HepG2 (cell line): ENCODE data around the gene BPIFA1. TPM values are rescaled to one million over a fixed set of nuclear protein-coding genes. Genes with fewer than 3 reads are reported as not detected.

ENCODE experiments used
- ATAC-seq: fragments of 200-7000 bp; cut with Tn5 transposase; 3 replicates; pipeline ENCODE4 v1.9.1; 2020; ENCODE audit warnings: mild to moderate bottlenecking, moderate library complexity
- BruUV-seq: library from RNA; stranded (reverse); fragments of 400-500 nt; replicated peaks from 2 replicates; lab custom pipeline; 2021; lab: Mats Ljungman, UMichigan
- CTCF ChIA-PET: fragments of 300-600 bp; formaldehyde crosslinking; extraction: SDS; loops from one replicate; lab custom pipeline; 2021; ENCODE audit warnings: low total read pairs, inconsistent platforms, low intra/inter-chr PET ratio; lab: Yijun Ruan, JAX
- POLR2A ChIA-PET: fragments of 350-600 bp; sonication (Branson Sonifier 250); formaldehyde crosslinking; loops from one replicate; lab custom pipeline; 2020; ENCODE audit warnings: antibody characterized with exemption, inconsistent platforms; lab: Yijun Ruan, JAX
- DNase-seq: peaks from one replicate; pipeline ENCODE4 v3.0.0-alpha.2; 2015; ENCODE audit warnings: low spot score
- FAIRE-seq: peaks from 3 replicates; lab custom pipeline; 2011; peaks lifted over from hg19 to GRCh38; lab: Jason Lieb, UNC
- H2AFZ ChIP-seq: one replicate; pipeline ENCODE4 v1.6.1; 2011; ENCODE audit warnings: low read length, inconsistent platforms
- H3K27ac ChIP-seq: fragments of 300-600 bp; 3 replicates; pipeline ENCODE4 v1.8.0; 2011; ENCODE audit warnings: mixed run types, mild to moderate bottlenecking, mixed read lengths, low read length, inconsistent platforms; ENCODE audit not compliant: insufficient read depth; ENCODE audit errors: extremely low read length
- H3K27me3 ChIP-seq, 2 experiments: fragments of 200-600 bp in 1 of 2; 2 replicates in 1 of 2; 3 replicates in 1 of 2; pipeline versions ENCODE4 v1.6.0 to v1.8.0; 2011; ENCODE audit warnings: low read length in 2 of 2, mild to moderate bottlenecking in 2 of 2, moderate library complexity in 2 of 2, inconsistent platforms in 1 of 2; ENCODE audit not compliant: insufficient read depth in 2 of 2, control insufficient read depth in 1 of 2
- H3K36me3 ChIP-seq, 2 experiments: fragments of 200-600 bp in 1 of 2; replicated peaks in 1 of 2; 2 replicates in 1 of 2; 3 replicates in 1 of 2; pipeline versions ENCODE4 v1.5.1 to v1.8.0; 2011; ENCODE audit warnings: low read length in 2 of 2, inconsistent platforms in 1 of 2; ENCODE audit not compliant: insufficient read depth in 2 of 2, control insufficient read depth in 1 of 2
- H3K4me1 ChIP-seq: 2 replicates; pipeline ENCODE4 v1.5.1; 2012; ENCODE audit warnings: low read length, inconsistent platforms; ENCODE audit not compliant: insufficient read depth
- H3K4me2 ChIP-seq: 2 replicates; pipeline ENCODE4 v1.6.0; 2011; ENCODE audit warnings: low read depth, low read length, inconsistent platforms
- H3K4me3 ChIP-seq, 3 experiments: fragments of 200-600 bp in 1 of 3; sonication (generic), shearing (Covaris generic) in 1 of 3; replicated peaks in 1 of 3; 2 replicates each; pipeline ENCODE4 v1.5.1; 2011 to 2016; ENCODE audit warnings: low read length in 3 of 3, inconsistent platforms in 2 of 3, low read depth in 2 of 3, mild to moderate bottlenecking in 2 of 3, control low read depth in 1 of 3, mixed read lengths in 1 of 3; ENCODE audit not compliant: insufficient read depth in 1 of 3
- H3K79me2 ChIP-seq: one replicate; pipeline ENCODE4 v1.6.1; 2011; ENCODE audit warnings: low read length, inconsistent platforms; ENCODE audit not compliant: insufficient read depth
- H3K9ac ChIP-seq: 2 replicates; pipeline ENCODE4 v1.6.0; 2011; ENCODE audit warnings: mild to moderate bottlenecking, low read depth, low read length, inconsistent platforms; ENCODE audit not compliant: insufficient read depth
- H3K9me3 ChIP-seq: 2 replicates; pipeline ENCODE4 v1.5.1; 2012; ENCODE audit warnings: mild to moderate bottlenecking, low read length
- H4K20me1 ChIP-seq: 2 replicates; pipeline ENCODE4 v1.6.0; 2011; ENCODE audit warnings: inconsistent platforms, mild to moderate bottlenecking, low read length, moderate library complexity; ENCODE audit not compliant: insufficient read depth
- ATF5 ChIP-seq: sonication (generic); formaldehyde crosslinking; IDR thresholded peaks from 2 replicates; pipeline ENCODE4 v1.4.0; 2020; ENCODE audit warnings: mild to moderate bottlenecking, low read depth, missing genetic modification reagents
- CENPT ChIP-seq: sonication (generic); formaldehyde crosslinking; IDR thresholded peaks from 2 replicates; pipeline ENCODE4 v1.8.0; 2022; ENCODE audit warnings: low read depth, mild to moderate bottlenecking, moderate library complexity, missing genetic modification reagents
- DRAP1 ChIP-seq: IDR thresholded peaks from 2 replicates; pipeline ENCODE4 v1.6.1; 2016; ENCODE audit warnings: missing genetic modification reagents, missing compliant biosample characterization
- ETV6 ChIP-seq: sonication (generic); formaldehyde crosslinking; conservative IDR thresholded peaks from 2 replicates; pipeline ENCODE4 v1.4.0; 2020; ENCODE audit warnings: missing genetic modification reagents
- EZH2 ChIP-seq: conservative IDR thresholded peaks from 2 replicates; pipeline ENCODE4 v1.6.1; 2012; ENCODE audit warnings: mild to moderate bottlenecking, low read depth, low read length, moderate library complexity
- GTF3A ChIP-seq: sonication (generic); formaldehyde crosslinking; conservative IDR thresholded peaks from 2 replicates; pipeline ENCODE4 v1.4.0; 2020; ENCODE audit warnings: mild to moderate bottlenecking, missing genetic modification reagents
- HOXA3 ChIP-seq: sonication (generic); formaldehyde crosslinking; IDR thresholded peaks from 2 replicates; pipeline ENCODE4 v1.5.0; 2020; ENCODE audit warnings: missing genetic modification reagents
- JDP2 ChIP-seq: sonication (generic); formaldehyde crosslinking; IDR thresholded peaks from 2 replicates; pipeline ENCODE4 v1.8.1; 2022; ENCODE audit warnings: missing genetic modification reagents, borderline replicate concordance
- MTF2 ChIP-seq: sonication (generic); formaldehyde crosslinking; IDR thresholded peaks from 2 replicates; pipeline ENCODE4 v1.5.0; 2020; ENCODE audit warnings: missing genetic modification reagents, borderline replicate concordance
- RELA ChIP-seq: sonication (generic); formaldehyde crosslinking; IDR thresholded peaks from 2 replicates; pipeline ENCODE4 v1.4.0; 2020; ENCODE audit warnings: missing genetic modification reagents
- RNF219 ChIP-seq: sonication (generic); formaldehyde crosslinking; IDR thresholded peaks from 2 replicates; pipeline ENCODE4 v1.5.0; 2020; ENCODE audit warnings: mild to moderate bottlenecking, missing genetic modification reagents
- SSRP1 ChIP-seq: IDR thresholded peaks from 2 replicates; pipeline ENCODE4 v1.6.1; 2016; ENCODE audit warnings: control low read depth
- STAG1 ChIP-seq: sonication (generic); formaldehyde crosslinking; IDR thresholded peaks from 2 replicates; pipeline ENCODE4 v1.4.0; 2020; ENCODE audit warnings: missing genetic modification reagents
- ZMYM3 ChIP-seq: sonication (generic); formaldehyde crosslinking; IDR thresholded peaks from 2 replicates; pipeline ENCODE4 v1.5.1; 2020; ENCODE audit warnings: mild to moderate bottlenecking, missing genetic modification reagents
- ZSCAN31 ChIP-seq: sonication (generic); formaldehyde crosslinking; IDR thresholded peaks from 2 replicates; pipeline ENCODE4 v1.5.0; 2020; ENCODE audit warnings: low read depth, mild to moderate bottlenecking, missing genetic modification reagents
- WGBS: methylation state at CpG from one replicate; pipeline ENCODE4 v1.1.6; 2017; ENCODE audit warnings: low lambda C conversion rate; 5-methylcytosine and 5-hydroxymethylcytosine counted together
- in situ Hi-C: cut with HindIII; loops from 2 replicates; pipeline ENCODE4 v1.10.0; 2017; ENCODE audit warnings: low pct_unique_long_range_greater_than_20kb; ENCODE audit not compliant: extremely low pct_ligation_motif_present
- intact Hi-C: fragments of 100-400 bp; cut with micrococcal nuclease; formaldehyde crosslinking; loops from one replicate; pipeline ENCODE4 v1.10.0; 2022; ENCODE audit not compliant: unreplicated experiment
- polyA plus RNA-seq, 8 experiments: library from polyadenylated mRNA; depleted of rRNA in 3 of 8; stranded (reverse) in 7 of 8; unstranded in 1 of 8; fragments of >200 nt; fragmentation: Illumina TruSeq in 4 of 8; extraction: Trizol in 4 of 8; gene quantifications; 2 replicates each; pipeline versions ENCODE4 v1.2.1 to v1.2.3, GENCODE V29; 2011 to 2016; ENCODE audit warnings: low read depth in 4 of 8, missing spikeins in 1 of 8, mixed read lengths in 1 of 8; ENCODE audit not compliant: insufficient read depth in 1 of 8
- total RNA-seq, 5 experiments: library from RNA; depleted of rRNA; stranded (reverse); fragments of >200 nt; fragmentation: Illumina TruSeq; extraction: Trizol; gene quantifications; 2 replicates each; pipeline ENCODE4 v1.2.3, GENCODE V29; 2016; ENCODE audit warnings: low read depth in 1 of 5

BPIFA1 gene
- total and polyA plus RNA-seq, 2 of the 13 experiments (the other 11 are each of a cell fraction or from before 2014, with no cell fraction given): not detected

GRCh38 chr20:33246077-33246476 lies 10.3 kb downstream of the BPIFA1 start:
- Histone ChIP-seq H3K36me3 (no peaks in the 10 kb centered on the region), H3K4me1 (no peaks in the 10 kb centered on the region), H3K79me2 (no peaks in the 10 kb centered on the region), H4K20me1 (no peaks in the 10 kb centered on the region), H2AFZ (no peak overlapping the region), H3K27me3 (no peaks in the 10 kb centered on the region), H3K4me3 (no peak overlapping the region), H3K9ac (no peak overlapping the region), H3K4me2 (no peak overlapping the region), H3K9me3 (no peaks in the 10 kb centered on the region), H3K27ac (no peak overlapping the region)
- FAIRE-seq (no peak), ATAC-seq (no peak), DNase-seq (no peak)
- CTCF ChIA-PET: no interaction called here
- POLR2A ChIA-PET: no interaction called here
- TF ChIP-seq MTF2 (CRISPR knock-in tag): no peak
- TF ChIP-seq CENPT (CRISPR knock-in tag): no peak
- no peak for TF ChIP-seq HOXA3 (CRISPR knock-in tag)
- TF ChIP-seq RELA (CRISPR knock-in tag): no peak
- TF ChIP-seq ETV6 (CRISPR knock-in tag): no peak
- no peak for TF ChIP-seq STAG1 (CRISPR knock-in tag)
- BruUV-seq: no TSS peak
- 24% methylated on average over 3 of the region's 3 CpGs for WGBS
- in situ Hi-C loops (no loop called here), intact Hi-C loops (no loop called here)

GRCh38 chr20:33249456-33249855 lies 13.7 kb downstream of the BPIFA1 start:
- Histone ChIP-seq H4K20me1 (no peaks in the 10 kb centered on the region), H3K9ac (no peak overlapping the region), H3K27me3 (no peaks in the 10 kb centered on the region), H3K4me2 (no peak overlapping the region), H2AFZ (no peak overlapping the region), H3K79me2 (no peaks in the 10 kb centered on the region), H3K27ac (no peak overlapping the region), H3K36me3 (no peaks in the 10 kb centered on the region), H3K4me3 (no peak overlapping the region), H3K9me3 (no peaks in the 10 kb centered on the region), H3K4me1 (no peaks in the 10 kb centered on the region)
- TF ChIP-seq RNF219 (CRISPR knock-in tag): no peak
- no peak for TF ChIP-seq SSRP1 (CRISPR knock-in tag)
- TF ChIP-seq DRAP1 (CRISPR knock-in tag): no peak
- TF ChIP-seq JDP2 (CRISPR knock-in tag): no peak
- TF ChIP-seq ZMYM3 (CRISPR knock-in tag): no peak
- TF ChIP-seq ZSCAN31 (CRISPR knock-in tag): no peak
- TF ChIP-seq GTF3A (CRISPR knock-in tag): no peak
- no peak for TF ChIP-seq ATF5
- TF ChIP-seq EZH2: no peak
- CTCF ChIA-PET: no interaction called here
- in situ Hi-C loops (no loop called here), intact Hi-C loops (no loop called here)
- no peak for FAIRE-seq
- ATAC-seq: no peak
- no peak for DNase-seq
- BruUV-seq: no TSS peak
- POLR2A ChIA-PET: no interaction called here
- WGBS: 0% methylated on average over 1 of the region's 1 CpG
